GM19351 (cell line): Measurements from ENCODE around the gene TPI1.
"Not testable (repeated sequence)": the region's sequence is repeated elsewhere in the genome, so short reads cannot be mapped to it uniquely, and the experiment has no call there.

Experiments
- ATAC-seq: cut with Tn5 transposase; IDR thresholded peaks from one replicate; pipeline ENCODE4 v1.9.1; 2021; ENCODE audit warnings: mild to moderate bottlenecking, moderate library complexity; ENCODE audit not compliant: unreplicated experiment

Gene TPI1

GRCh38 chr12:6889775-6890573 lies 22.6 kb downstream of the TPI1 start:
- ATAC-seq: not testable (repeated sequence)

DNA sequence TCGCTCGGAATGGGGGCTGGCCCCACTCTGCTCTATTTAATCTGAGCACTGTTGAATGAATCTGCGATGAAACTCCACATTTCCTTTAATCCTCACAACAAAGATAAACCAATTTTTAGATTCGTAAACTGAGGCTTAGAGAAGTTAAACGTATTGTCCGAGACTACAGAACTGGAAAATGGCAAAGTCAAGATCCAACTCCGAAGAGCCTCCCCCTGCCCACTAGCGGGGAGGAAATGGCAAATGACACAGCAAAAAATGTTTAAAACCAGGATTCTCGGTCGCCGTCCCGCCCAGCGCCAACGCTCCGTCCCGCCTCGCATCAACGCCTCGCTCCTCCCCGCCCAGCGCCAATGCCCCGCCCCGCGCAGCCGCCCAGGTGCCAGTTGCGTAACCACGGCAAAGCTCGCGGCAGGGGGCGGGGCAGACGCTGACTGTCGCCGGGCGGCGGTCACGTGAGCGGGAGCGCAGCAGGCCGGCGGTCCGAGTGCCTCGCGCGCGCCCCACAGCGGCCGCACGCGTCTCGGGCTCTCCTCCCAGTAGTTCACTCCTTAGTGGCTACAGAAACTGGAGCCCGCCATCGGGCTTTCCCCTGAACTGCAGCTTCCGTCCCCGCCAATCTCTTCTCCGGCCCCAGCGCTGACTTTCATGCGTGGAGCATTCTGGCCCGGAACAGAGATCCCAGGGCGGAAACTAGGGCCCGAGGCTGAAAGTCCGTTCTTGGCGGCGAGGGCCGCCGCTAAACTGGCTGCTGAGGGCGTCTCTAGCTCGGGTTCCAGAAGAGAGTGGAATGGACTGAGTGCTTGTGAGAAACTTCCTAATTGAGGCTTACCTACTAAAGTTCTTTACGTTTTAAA lies 23.7 kb downstream of the TPI1 start:
- peak; percentile 92 for ATAC-seq

GRCh38 chr12:6891646-6892001 lies 24.3 kb downstream of the TPI1 start:
- ATAC-seq: peak; percentile 4

GRCh38 chr12:6892683-6893082 lies 25.4 kb downstream of the TPI1 start:
- ATAC-seq: not testable (repeated sequence)

DNA sequence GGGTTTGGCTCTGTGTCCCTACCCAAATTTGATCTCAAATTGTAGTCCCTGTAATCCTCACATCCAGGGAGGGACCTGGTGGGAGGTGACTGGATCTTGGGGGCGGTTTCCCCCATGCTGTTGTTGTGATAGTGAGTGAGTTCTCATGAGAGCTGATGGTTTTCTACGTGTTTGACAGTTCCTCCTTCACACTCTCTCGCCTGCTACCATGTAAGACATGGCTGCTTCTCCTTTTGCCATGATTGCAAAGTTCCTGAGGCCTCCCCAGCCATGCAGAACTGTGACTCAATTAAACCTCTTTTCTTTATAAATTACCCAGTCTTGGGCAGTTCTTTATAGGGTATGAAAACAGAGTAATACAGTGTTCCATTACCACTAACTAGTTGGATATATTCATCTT lies 27.0 kb downstream of the TPI1 start:
- ATAC-seq: no peak

DNA sequence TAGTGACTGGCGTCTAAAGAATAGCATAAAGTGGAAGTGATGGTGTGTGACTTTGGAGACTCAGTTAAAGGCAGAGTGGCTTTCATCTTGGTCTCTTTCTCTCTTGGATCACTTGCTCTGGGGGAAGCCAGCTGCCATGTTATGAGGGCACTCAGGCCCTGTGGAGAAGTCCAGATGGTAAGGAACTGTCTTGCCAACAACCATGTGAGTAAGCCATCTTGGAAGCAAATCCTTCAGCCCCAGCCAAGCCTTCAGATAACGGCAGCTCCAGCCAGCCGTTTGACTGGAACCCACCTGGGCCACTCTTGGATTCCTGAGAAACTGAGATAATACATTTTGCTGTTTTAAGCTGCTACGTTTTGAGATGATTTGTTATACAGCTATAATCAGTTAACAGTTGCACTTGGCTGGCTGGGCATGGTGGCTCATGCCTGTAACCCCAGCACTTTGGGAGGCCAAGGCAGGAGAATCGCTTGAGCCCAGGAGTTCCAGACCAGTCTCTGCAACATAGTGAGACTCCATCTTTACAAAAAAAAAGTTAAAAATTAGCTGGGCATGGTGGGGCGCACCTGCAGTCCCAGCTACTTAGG lies 29.6 kb downstream of the TPI1 start:
- no peak for ATAC-seq

- ATAC-seq: no peak
Measured at GRCh38 chr12:6899427-6899826, 32.1 kb downstream of the TPI1 start.

GRCh38 chr12:6899837-6900519 lies 32.6 kb downstream of the TPI1 start:
- no peak for ATAC-seq

GRCh38 chr12:6902448-6902847 lies 35.1 kb downstream of the TPI1 start:
- no peak for ATAC-seq

GRCh38 chr12:6903722-6904121 lies 36.4 kb downstream of the TPI1 start:
- no peak for ATAC-seq

DNA sequence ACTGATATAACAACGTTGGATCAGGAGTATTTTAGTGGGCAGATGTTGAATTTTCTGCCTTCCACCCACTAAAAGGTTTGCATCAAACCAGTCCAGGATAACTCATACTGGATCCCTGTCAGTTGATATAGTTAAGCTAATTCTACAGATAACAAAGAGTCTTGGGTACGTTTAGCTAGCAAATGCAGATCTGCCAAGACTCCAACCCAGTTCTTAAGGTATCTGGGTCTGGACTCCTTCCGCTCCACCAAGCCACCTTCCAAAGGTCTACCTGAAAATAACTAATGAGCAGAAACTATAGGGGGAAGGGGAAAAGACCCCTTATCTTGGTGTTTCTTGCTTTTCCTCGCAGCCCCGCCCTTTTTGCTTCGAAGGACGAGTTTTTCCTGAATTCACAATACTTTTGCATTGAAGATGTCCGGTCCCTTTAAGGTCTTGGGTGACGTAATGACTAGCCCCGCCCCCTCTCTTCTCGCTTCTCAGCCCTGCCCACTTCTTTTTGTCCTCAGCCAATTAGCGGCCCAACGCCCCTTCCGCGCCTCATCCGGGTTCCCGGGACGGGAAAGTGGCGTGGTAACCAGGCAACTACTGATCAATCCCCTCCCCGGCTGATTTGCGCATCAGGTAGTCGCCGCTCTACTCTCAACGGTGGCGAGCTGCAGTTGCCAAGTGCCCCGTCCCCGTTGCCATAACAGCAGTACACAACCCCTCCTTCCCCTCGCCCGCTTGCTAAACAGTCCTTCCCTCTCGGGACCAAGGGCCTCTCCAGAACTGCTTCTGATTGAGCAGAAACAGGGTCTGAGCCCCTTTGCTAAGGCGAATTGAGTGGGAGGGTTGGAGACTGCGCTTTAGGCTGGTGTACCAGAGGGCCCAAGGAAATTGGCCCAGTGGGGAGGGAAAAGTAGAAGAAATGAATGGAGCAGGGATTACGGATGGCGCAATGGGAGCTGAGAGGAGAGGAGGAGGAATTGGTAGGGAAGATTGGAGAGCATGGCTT lies 37.2 kb downstream of the TPI1 start, which contains the start of gene LRRC23:
LRRC23 (plus strand) TSS at position 543 of the 997 bp plus-strand sequence. CDS start 812 bp downstream, outside the sequence.
- peak; percentile 97 for ATAC-seq

DNA sequence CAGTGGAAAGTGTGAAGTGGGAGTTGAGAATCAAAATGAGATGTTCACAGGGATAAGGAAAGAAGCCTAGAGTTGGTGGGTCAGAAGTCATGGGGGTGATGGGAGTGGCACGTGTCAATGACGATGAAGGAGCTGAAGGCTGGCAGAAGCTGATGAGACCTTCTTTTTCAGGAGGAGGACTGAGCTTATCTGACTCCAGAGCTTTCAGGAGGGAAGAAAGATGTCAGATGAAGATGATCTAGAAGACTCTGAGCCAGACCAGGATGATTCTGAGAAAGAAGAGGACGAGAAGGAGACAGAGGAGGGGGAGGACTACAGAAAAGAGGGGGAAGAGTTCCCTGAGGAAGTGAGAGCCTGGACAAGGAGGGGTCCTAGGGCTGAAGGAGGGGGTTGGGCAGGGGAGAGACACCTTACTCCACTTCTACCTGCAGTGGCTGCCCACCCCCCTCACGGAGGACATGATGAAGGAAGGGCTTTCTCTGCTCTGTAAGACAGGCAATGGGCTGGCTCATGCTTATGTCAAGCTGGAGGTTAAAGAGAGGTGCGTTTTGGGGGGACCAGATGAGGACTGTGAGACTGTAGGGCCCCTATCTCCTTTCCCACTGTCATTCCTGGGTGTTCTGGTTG lies 38.2 kb downstream of the TPI1 start:
- no peak for ATAC-seq

DNA sequence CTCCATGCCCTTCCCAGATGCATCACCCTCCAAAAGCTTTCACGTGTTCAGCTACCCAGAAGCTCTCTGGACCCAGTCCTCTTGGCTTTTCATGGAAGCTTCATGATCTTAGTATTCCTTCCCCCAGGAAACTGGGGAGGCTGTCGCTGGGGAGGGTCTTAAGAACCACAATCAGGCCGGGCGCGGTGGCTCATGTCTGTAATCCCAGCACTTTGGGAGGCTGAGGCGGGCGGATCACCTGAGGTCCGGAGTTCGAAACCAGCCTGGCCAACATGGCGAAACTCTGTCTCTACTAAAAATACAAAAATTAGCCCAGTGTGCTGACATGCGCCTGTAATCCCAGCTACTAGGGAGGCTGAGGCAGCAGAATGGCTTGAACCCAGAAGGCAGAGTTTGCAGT lies 40.8 kb downstream of the TPI1 start:
- not testable (repeated sequence) for ATAC-seq

- ATAC-seq: no peak
Measured at GRCh38 chr12:6909421-6910145, 42.3 kb downstream of the TPI1 start.

DNA sequence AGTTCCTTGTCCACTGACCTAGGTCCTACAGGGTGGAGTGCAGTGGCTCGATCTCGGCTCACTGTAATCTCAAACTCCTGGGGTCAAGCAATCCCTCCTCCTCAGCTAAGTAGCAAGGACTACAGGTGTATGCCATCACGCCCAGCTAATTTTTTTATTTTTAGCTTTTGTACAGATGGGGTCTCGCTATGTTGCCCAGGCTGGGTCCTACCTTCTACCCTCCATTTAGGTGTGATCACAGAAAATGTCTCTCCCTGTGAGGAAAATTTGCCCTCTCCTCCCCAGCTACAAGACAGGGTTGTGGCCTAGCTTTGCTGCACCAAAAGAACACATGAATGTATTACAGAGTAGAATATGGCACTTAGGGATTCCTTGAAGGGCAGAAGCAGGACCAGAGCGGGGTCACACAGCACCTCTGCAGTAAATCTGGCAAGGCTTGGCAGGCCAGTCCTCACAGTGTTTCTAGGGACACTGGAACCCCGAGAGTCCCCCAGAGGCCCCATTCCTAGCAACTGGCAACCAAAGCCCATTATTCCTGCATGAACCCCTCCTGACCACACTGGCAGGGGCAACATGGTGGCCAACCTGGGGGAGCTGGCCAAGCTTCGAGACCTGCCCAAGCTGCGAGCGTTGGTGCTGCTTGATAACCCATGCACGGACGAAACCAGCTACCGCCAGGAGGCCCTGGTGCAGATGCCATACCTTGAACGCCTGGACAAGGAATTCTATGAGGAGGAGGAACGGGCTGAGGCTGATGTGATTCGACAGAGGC lies 45.0 kb downstream of the TPI1 start:
- no peak for ATAC-seq

DNA sequence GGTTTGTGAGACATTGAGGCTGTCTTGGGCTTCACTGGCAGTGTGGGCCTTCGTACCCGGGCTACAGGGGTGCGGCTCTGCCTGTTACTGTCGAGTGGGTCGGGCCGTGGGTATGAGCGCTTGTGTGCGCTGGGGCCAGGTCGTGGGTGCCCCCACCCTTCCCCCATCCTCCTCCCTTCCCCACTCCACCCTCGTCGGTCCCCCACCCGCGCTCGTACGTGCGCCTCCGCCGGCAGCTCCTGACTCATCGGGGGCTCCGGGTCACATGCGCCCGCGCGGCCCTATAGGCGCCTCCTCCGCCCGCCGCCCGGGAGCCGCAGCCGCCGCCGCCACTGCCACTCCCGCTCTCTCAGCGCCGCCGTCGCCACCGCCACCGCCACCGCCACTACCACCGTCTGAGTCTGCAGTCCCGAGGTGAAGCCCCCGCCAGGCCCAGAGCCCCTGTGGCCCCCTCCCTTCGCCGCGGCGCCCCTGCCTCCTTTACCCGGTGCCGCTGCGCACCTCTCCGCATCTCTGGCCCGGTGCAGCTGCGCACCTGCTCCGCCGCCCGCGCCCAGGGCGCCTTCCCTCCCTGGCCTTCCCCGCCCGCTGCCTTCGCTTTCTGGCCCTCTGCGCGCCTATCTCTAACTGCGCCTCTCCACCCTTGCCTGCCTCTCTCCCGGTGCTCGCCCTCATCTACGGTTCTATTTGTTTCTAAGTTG lies 47.1 kb downstream of the TPI1 start, which contains the start of gene ENO2:
ENO2 (plus strand) TSS at position 335 of the 701 bp plus-strand sequence. CDS start 1,253 bp downstream, outside the sequence.
- peak; percentile 77 for ATAC-seq
